IMR-90 (cell line): ENCODE results near the gene ALCAM.

Experiments used
- FOS ChIP-seq: fragments of 150-350 bp; IDR thresholded peaks from 2 replicates; pipeline ENCODE4 v1.6.1; 2016; ENCODE audit warnings: low read depth, low read length
- POLR2A ChIP-seq: IDR thresholded peaks from 2 replicates; pipeline ENCODE4 v1.6.1; 2012; ENCODE audit warnings: mild to moderate bottlenecking, low read depth, low read length
- RFX5 ChIP-seq: IDR thresholded peaks from 2 replicates; pipeline ENCODE4 v1.8.0; 2012; ENCODE audit warnings: low read depth, mild to moderate bottlenecking, low read length, moderate library complexity
- TF ChIP-seq, protein P1 (sequence below): conservative IDR thresholded peaks from 2 replicates; pipeline ENCODE4 v1.5.1; 2012; ENCODE audit warnings: mild to moderate bottlenecking, low read depth, low read length, improper control_type of control experiment
- TF ChIP-seq, protein P2 (sequence below): fragments of 150-350 bp; IDR thresholded peaks from 2 replicates; pipeline ENCODE4 v1.6.1; 2016; ENCODE audit warnings: low read depth, mild to moderate bottlenecking, low read length, moderate library complexity, borderline replicate concordance

DNA sequence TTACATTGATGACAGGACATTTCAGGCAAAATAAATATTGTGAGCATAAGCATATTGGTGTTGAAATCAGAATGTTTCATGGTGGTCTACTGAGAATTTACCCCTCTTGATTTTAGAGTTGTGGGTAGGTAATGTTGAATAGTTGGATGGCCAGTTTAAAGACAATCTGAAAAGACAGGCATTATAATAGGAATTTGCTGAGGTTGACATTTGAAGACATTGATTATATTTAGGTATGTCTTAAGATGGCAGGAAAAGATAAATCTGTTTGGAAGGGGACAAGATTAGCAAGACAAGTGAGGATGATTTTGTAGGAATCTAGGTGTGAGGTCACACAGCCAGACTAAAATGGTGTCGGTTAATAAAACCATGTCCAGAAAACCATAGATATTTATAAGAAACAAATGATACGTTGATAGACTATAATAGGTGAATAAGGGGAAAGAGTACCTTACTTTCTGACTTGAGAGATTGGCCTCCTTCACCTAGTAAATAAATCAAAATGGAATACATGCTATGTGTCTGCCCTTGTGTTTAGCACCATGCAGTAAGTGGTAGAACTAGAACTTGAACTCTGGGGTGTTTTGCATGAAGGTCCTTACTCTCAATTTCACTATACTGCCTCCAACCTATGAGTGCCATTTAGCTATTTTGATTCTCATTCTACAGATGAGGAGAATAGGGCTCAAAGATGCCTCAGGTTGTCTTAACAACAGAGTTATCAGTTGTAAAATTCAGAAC lies 57.9 kb downstream of the ALCAM start:
- TF ChIP-seq, protein P1, sequence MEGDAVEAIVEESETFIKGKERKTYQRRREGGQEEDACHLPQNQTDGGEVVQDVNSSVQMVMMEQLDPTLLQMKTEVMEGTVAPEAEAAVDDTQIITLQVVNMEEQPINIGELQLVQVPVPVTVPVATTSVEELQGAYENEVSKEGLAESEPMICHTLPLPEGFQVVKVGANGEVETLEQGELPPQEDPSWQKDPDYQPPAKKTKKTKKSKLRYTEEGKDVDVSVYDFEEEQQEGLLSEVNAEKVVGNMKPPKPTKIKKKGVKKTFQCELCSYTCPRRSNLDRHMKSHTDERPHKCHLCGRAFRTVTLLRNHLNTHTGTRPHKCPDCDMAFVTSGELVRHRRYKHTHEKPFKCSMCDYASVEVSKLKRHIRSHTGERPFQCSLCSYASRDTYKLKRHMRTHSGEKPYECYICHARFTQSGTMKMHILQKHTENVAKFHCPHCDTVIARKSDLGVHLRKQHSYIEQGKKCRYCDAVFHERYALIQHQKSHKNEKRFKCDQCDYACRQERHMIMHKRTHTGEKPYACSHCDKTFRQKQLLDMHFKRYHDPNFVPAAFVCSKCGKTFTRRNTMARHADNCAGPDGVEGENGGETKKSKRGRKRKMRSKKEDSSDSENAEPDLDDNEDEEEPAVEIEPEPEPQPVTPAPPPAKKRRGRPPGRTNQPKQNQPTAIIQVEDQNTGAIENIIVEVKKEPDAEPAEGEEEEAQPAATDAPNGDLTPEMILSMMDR: no peak
- TF ChIP-seq POLR2A (no peak), RFX5 (no peak), FOS (no peak)
- TF ChIP-seq, protein P2, sequence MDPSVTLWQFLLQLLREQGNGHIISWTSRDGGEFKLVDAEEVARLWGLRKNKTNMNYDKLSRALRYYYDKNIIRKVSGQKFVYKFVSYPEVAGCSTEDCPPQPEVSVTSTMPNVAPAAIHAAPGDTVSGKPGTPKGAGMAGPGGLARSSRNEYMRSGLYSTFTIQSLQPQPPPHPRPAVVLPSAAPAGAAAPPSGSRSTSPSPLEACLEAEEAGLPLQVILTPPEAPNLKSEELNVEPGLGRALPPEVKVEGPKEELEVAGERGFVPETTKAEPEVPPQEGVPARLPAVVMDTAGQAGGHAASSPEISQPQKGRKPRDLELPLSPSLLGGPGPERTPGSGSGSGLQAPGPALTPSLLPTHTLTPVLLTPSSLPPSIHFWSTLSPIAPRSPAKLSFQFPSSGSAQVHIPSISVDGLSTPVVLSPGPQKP: no peak
